ENCODE data around the gene ERC1.
A peak's percentile ranks its signal among the peaks of the same experiment; 100 is the strongest.

The ERC1 gene

GRCh38 chr12:990661-991349 is at the start of gene ERC1:
ERC1 (plus strand) TSS chr12:991223; CDS start chr12:1027904, 36,681 bp downstream.
- DNase-seq, result peak; percentile 78

DNA sequence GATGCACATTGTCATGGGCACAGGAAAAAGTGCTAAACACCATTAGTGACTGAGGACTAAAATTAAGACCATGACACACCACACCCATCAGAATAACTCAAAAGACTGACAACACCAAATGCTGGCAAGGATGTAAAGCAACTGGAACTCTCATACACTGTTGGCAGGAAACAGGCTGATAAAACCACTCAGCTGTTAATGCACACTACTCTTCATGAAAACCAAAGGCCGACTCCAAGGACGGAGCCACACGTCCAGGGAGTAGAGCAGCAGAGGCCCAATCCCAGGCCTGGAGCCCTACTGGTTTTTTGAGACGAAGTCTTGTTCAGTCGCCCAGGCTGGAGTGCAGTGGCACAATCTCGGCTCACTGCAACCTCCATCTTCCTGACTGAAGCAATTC is 48.0 kb upstream of the ERC1 start:
- DNase-seq, result no peak

- no peak for DNase-seq
Measured at GRCh38 chr12:944211-944610, 46.8 kb upstream of the ERC1 start.

GRCh38 chr12:946212-946611 is 44.8 kb upstream of the ERC1 start:
- DNase-seq, result no peak

- DNase-seq, result no peak
Measured at GRCh38 chr12:946631-947030, 44.4 kb upstream of the ERC1 start.

- no peak for DNase-seq
Measured at GRCh38 chr12:948238-948637, 42.8 kb upstream of the ERC1 start.

DNA sequence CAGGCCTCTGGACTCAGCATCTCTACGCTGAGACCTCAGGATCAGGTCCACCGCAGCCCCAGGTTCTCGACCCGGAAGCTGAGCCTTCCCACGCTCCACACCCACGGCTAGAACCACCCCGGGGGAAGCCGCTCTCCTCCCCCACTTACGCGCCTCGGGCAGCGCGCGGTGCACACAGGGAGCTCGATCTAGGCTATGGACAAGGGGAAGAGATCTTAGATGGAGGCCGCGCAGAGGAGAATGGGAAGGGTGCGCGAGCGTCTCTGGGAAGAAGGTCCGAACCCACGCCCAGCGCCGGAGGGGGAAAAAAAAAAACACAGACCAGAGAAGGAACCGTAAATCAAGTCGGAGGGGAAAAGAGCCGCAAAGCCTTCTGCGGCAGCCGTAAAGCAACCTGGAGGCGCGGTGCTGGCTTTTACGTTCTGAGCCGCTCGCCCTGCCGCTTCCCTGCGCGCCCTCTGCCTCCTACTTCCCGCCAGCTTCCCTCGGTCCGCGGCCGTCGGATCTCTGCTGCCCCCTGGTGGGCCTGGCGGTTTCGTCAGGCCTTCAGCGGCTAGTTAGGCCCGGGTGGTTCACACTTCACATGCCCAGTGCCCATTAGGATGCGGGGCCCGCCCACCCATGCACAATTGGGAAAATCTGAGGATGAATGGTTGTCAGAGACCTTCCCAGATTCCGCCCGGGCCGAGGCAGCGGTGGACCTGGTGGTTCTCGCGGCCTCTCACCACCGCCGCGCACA is 41.4 kb upstream of the ERC1 start, which contains the start of gene RAD52:
Gene RAD52, minus strand, starts transcription at position 242 of the 739 bp plus-strand sequence. CDS start 16,636 bp downstream, outside the sequence.
- peak; percentile 67 for DNase-seq

- no peak for DNase-seq
Measured at GRCh38 chr12:951176-951575, 39.8 kb upstream of the ERC1 start.

DNA sequence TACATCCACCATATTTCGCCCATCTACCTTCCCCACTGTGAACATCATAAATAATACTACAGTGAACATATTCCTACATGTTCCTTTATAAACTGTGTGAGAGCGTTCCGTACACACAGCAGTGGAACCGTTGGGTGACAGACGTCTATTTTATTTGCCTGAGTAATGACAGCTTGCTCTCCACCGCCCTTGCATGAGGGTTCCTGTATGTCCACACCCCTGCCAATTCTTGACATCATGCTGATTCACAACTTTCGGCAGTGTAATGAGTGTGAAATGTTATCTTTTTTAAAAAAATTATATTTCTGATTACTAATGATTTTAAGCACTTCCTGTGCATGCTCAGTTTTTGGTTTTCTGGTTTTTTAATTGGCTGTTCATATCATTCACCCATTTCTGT is 37.2 kb upstream of the ERC1 start:
- DNase-seq, result no peak

DNA sequence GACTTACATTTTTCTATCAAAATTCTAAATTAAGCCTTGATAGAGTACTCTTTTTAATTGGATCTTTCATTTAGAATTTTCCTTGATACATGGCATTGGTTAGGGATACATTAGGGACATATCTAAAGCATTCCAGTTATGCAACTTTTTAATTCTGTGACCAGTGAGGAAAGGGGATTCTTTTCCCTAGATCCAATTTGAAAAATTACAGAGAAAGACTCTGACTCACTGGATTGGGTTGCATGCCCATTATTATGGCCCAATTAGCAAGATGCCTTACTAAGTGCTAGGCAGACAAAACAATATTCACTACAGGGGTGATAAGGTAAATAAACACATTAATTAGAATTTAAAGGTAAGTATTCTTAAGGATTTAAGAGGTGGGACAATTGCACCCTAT is 36.3 kb upstream of the ERC1 start:
- DNase-seq, result no peak

DNA sequence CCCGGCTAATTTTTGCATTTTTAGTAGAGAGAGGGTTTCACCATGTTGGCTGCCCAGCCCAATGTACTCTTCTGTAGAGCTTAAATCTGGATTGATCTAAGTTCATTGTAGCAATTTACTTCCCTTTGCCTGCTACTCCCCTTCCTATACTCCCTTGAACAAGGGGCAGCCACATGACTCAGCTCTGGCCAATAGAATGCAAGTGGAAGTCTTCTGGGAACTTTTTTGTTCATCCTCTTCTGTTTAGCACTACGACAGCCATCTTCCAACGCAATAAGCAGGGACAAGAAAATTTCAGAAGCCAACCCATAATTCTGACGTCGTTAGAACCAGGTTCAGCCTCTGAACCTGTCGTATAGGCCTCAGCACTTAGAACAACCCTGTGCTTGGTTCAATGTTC is 35.1 kb upstream of the ERC1 start:
- no peak for DNase-seq

DNA sequence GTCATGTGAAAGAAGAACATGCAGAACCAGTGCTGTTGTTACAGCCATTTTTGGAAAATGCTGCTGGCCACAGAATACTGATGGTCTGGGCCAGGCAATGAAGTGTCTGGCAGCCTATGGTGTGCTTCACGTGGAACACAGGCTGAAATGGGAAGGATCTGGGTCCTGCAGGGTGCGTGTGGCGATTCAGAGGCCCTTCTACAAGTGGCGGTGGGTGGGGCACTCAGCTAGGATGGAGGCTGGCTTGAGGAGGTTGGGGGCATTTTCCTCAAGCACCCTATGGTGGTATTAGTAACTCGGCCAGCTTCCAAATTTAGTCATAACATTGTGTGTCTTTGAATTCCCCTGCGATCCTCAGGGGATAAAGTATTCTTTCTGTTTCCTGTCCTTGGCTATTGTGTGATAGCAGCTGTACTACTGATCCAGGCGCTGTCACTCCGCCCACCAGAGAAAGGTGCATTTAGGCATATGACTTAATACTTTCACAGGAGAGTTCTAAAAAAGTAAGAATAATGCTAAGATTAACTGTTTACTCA is 32.4 kb upstream of the ERC1 start:
- no peak for DNase-seq

DNA sequence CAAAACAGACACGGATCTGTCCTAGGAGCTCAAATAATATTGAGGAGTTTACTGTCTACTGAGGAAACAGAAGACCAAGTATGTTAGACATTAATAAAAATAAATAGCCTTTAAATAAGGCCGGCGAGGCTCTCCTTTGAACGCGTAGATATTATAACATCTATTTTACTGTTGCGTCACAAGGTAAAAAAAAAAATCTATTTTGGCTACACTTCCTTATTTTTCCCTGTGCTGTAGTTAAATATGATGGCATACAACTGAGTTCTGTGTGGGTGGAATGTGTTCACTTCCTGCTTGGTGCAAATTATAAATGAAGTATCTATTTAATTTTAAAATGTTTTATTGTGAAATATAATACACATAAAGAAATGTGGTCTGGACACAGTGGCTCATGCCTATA is 24.3 kb upstream of the ERC1 start:
- no peak for DNase-seq

DNA sequence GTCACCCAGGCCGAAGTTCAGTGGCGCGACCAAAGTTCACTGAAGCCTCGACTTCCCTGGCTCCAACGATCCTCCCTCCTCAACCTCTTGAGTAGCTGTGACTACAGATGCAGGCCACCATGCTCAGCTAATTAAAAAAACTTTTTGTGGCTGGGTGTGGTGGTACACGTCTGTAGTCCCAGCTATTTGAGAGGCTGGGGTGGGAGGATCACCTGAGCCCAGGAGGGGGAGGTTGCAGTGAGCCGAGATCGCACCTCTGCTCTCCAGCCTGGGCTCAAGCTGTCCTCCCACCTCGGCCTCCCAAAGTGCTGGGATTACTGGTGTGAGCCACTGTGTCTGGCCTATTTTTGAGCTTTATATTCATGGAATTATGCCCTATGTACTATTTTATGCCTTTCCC is 23.4 kb upstream of the ERC1 start:
- no peak for DNase-seq

- no peak for DNase-seq
Measured at GRCh38 chr12:968545-968944, 22.5 kb upstream of the ERC1 start.

DNA sequence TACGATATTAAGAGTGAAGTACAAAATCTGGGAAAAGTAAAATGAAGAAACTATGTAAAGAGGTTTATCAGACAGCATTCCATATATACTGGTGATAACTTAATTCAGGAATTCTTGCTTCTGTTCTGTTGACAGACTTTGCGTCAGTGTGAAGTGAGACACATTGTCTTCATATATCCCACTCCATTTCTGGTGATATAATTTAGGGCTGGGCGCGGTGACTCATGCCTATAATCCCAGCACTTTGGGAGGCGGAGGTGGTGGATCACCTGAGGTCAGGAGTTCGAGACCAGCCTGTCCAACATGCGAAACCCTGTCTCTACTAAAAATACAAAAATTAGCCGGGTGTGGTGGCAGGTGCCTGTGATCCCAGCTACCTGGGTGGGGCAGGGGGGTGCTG is 21.2 kb upstream of the ERC1 start:
- no peak for DNase-seq

GRCh38 chr12:971991-972390 is 19.0 kb upstream of the ERC1 start:
- no peak for DNase-seq

DNA sequence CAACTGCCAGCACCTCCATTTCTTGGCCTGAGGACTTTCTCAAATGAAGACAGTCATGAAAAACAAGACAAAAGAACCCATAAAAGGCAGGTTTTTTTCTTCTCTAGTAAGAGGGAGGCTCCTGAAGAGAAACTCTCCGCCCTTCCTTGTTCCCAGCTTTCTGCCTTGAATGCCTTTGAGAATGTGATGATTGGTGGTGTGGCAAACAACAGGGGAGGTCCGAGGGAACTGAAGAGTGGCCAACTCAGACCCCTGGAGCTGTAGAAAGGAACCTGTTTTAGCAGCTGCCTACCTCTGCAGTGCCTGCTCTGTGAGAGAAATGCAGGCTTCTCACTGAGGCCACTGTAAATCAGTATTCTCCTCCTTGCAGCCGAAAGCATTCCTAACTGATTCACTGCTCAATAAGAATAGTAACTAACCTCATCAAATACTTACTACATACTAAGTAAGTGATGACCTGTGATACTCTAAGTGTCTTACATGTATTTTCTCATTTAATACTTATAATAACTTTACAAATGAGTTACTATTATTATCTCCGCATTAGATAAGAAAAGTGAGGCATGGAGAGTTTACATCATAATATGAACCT is 16.7 kb upstream of the ERC1 start:
- no peak for DNase-seq

DNA sequence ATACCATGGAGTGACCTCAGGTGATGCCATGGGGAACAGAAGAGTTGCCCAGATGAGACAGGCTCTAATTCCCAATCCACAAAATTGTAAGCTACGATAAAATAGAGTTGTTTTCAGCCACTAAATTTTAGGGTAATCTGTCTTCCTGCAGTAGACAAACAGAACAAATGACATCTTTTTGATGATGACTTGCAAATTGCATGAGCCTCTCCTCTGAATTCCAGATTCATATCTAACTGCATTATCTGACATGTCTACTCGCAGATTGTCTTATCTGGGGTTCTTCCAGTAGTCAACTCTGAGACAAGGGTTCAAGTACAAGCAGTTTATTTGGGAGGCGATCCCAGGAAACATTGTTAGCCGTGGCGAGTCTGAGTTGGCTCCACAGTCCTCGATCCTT is 14.4 kb upstream of the ERC1 start:
- DNase-seq, result no peak

DNA sequence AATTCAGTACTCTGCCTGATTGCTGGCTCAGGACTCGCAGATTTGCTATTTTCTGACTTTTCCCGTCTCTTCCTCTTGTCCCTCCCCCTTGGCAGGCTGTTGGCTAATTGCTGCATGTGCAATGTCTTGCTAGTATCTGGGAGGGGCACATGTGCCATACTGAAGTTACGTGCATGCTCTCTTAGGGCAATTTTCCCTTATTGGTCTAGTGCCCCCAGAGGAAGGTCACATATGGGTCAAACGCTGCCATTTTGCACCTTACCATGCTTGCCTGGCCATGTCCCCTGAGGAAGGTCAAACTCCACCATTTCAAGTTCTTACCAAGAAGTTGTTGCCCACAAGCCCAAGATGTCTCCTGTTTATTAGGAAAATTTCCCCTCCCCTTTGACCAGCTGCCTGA is 13.9 kb upstream of the ERC1 start:
- DNase-seq, result no peak

- DNase-seq, result no peak
Measured at GRCh38 chr12:979349-979748, 11.7 kb upstream of the ERC1 start.

DNA sequence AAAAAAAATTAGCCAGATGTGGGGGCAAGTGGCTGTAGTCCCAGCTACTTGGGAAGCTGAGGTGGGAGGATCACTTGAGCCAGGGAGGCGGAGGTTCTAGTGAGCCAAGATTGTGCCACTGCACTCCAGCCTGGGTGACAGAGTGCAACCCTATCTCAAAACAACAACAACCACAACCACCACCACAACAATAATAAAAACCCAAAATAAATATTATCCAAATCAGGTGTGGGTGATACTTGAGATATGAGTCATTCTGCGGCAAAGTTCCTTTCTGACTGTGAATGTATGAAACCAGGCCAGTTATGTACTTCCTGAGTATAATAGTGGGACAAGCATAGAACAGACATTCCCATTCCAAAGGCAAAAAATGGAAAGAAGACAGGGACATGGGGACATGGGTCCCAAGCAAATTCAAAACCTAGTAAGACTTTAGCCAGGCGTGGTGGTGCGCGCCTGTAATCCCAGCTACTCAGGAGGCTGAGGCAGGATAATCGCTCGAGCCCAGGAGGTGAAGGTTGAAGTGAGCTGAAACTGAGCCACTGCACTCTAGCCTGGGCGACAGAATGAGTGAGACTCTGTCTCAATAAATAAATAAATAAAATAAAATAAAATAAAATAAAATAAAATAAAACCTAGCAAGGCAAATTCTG is 9.7 kb upstream of the ERC1 start:
- DNase-seq, result no peak

- DNase-seq, result no peak
Measured at GRCh38 chr12:981961-982360, 9.1 kb upstream of the ERC1 start.

All from cortex of kidney (tissue), 1 donor.